Colonic mucosa (tissue), 4 donors: ENCODE results near the gene EMSY. TPM values are rescaled to one million over a fixed set of nuclear protein-coding genes. Genes with fewer than 3 reads are reported as not detected.
"Not testable (repeated sequence)": the region's sequence is repeated elsewhere in the genome, so short reads cannot be mapped to it uniquely, and the experiment has no call there.

Experiments
- DNase-seq: peaks from one replicate; pipeline ENCODE4 v3.0.0-alpha.2; 2020
- H3K27ac ChIP-seq: fragments of 200-600 bp; one replicate; pipeline ENCODE4 v1.8.0; 2021
- H3K27me3 ChIP-seq: fragments of 200-600 bp; one replicate; pipeline ENCODE4 v1.8.0; 2021
- H3K36me3 ChIP-seq: fragments of 200-600 bp; one replicate; pipeline ENCODE4 v1.8.0; 2021
- H3K4me1 ChIP-seq: fragments of 200-600 bp; one replicate; pipeline ENCODE4 v1.8.0; 2021; ENCODE audit warnings: mild to moderate bottlenecking
- H3K4me3 ChIP-seq: fragments of 200-600 bp; one replicate; pipeline ENCODE4 v1.8.0; 2021
- H3K9ac ChIP-seq, 2 donors: one replicate each; pipeline ENCODE4 v1.7.0; 2013; ENCODE audit warnings: control low read depth in 2 of 2, low read depth in 2 of 2, low read length in 2 of 2
- H3K9me3 ChIP-seq: fragments of 200-600 bp; one replicate; pipeline ENCODE4 v1.8.0; 2021
- intact Hi-C: fragments of 100-400 bp; cut with DNase I; formaldehyde crosslinking; loops from one replicate; pipeline ENCODE4 v1.14.1; 2022
- total RNA-seq, 2 donors: library from RNA; stranded (reverse); fragmentation: NEBNext Ultra II Directional in 1 of 2; extraction: Animal tissue kit (Norgen Biotek cat#: 25700) in 1 of 2; gene quantifications; one replicate each; pipeline ENCODE4 v1.2.1, GENCODE V29; 2021
- TF ChIP-seq, protein P1 (sequence below): fragments of 200-600 bp; IDR thresholded peaks from one replicate; pipeline ENCODE4 v1.8.0; 2022; ENCODE audit warnings: antibody characterized with exemption, mild to moderate bottlenecking
- donor health status: healthy.
- donor health status: DM: no; HTN: no; CAD: no.
- donor health status: DM: no; HTN: no; CAD: no.

Gene EMSY
- total RNA-seq, 2 donors from 2014 or later = 21.2 to 22.8 TPM

DNA sequence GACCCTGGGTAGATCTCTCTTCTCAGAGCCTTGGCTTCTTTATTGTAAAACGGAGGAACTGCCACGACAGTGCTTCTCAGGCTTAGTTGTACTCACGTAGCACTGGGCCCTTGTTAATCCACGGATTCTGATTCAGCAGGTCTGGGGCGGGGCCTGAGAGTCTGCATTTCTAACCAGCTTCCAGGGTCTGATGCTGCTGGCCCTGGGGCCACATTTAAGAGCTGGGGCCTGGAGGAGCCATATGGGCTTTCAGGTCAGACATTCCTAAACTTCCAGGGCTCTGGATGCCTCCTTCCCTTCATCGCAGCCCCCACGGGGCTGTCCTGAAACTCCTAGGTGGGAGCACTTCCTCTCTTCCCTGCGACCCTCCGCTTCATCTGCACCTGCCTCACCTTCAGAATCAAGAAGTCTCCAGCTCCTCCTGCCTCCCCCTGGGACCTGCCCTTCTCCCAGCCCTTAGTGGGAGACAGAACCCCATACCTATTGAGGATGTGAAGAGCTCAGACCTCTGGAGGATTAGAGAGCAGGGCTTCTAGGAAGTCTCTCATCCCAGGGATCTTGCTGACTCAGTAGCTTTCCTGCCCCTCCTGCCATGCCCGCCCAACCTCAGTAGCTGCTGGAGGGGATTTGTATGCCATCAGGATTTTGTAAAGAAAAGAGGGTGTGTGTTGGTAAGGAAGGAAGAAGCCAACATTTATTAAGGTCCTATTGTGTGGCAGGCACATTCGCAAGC is 133.3 kb downstream of the EMSY start:
- no peak overlapping the region for H3K9ac ChIP-seq
- intact Hi-C loops = no loop called here
- H3K36me3 ChIP-seq = no peaks in the 10 kb centered on the region
- no peaks in the 10 kb centered on the region for H3K9me3 ChIP-seq
- TF ChIP-seq, protein P1, sequence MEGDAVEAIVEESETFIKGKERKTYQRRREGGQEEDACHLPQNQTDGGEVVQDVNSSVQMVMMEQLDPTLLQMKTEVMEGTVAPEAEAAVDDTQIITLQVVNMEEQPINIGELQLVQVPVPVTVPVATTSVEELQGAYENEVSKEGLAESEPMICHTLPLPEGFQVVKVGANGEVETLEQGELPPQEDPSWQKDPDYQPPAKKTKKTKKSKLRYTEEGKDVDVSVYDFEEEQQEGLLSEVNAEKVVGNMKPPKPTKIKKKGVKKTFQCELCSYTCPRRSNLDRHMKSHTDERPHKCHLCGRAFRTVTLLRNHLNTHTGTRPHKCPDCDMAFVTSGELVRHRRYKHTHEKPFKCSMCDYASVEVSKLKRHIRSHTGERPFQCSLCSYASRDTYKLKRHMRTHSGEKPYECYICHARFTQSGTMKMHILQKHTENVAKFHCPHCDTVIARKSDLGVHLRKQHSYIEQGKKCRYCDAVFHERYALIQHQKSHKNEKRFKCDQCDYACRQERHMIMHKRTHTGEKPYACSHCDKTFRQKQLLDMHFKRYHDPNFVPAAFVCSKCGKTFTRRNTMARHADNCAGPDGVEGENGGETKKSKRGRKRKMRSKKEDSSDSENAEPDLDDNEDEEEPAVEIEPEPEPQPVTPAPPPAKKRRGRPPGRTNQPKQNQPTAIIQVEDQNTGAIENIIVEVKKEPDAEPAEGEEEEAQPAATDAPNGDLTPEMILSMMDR = no peak
- no peaks in the 10 kb centered on the region for H3K27me3 ChIP-seq
- H3K27ac ChIP-seq = no peak overlapping the region
- H3K4me3 ChIP-seq = no peak overlapping the region
- H3K4me1 ChIP-seq = no peaks in the 10 kb centered on the region
- DNase-seq = no peak

DNA sequence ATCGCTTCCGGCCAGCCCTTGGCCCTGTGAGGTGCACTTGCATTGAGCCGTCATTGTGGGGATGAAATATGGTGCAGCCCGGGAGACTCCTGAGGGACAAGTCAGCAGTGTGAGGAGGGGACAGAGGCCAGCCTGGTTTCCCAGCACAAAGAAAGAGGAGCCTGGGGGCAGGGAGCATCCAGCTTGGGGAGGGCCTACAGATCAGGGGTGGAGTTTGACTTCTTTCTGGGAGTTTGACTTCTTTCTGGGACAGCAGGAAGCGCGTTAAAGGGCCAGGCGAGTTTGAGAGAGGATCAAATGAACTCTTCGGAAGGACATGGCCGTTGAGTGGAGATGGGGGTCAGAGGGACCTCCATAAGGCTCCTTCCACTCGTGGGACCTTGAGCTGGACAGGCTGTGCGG is 133.8 kb downstream of the EMSY start:
- no peaks in the 10 kb centered on the region for H3K36me3 ChIP-seq
- no peak overlapping the region for H3K9ac ChIP-seq
- TF ChIP-seq, protein P1 = no peak
- DNase-seq = no peak
- no peaks in the 10 kb centered on the region for H3K27me3 ChIP-seq
- H3K4me1 ChIP-seq = no peaks in the 10 kb centered on the region
- no peak overlapping the region for H3K4me3 ChIP-seq
- H3K27ac ChIP-seq = no peak overlapping the region
- H3K9me3 ChIP-seq = no peaks in the 10 kb centered on the region
- intact Hi-C loops = no loop called here

DNA sequence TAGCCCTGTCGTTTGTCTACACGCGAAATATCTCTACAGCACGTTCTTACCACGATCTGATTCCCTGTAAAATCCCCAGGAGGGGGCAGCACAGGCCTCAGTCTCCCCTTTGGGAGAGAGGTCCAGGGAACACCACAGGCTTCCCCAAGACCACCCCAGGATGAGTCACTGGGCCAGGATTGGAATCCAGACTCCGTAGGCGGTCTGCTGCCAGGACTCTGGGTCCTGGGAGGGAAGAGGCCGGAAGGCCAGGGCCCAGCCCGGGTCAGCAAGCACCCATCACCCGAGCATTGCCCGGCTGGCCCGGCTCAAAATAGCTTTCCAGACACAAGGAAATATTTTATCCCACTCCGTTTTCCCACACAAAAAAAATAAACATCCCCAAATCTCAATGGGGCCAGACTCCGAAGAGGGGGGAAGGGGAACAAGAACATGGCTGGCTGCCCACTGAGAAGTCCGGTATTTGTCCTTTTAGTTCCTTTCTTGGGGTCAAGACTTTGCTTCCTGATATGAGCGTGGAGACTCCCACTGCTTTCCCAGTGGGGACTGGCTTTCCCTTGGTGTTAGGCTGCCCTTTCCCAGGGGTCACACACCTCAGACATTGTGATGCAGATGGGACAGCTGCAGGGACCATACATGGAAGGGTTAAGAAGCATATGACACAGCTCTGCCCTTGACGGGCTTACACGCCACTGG is 134.4 kb downstream of the EMSY start:
- Histone ChIP-seq H3K4me3 (no peak overlapping the region), H3K9me3 (no peaks in the 10 kb centered on the region), H3K4me1 (no peaks in the 10 kb centered on the region), H3K27ac (peak overlapping the region; percentile 37), H3K27me3 (no peaks in the 10 kb centered on the region), H3K36me3 (no peaks in the 10 kb centered on the region), H3K9ac (no peak overlapping the region)
- intact Hi-C loops = no loop called here
- no peak for DNase-seq
- TF ChIP-seq, protein P1 = no peak

DNA sequence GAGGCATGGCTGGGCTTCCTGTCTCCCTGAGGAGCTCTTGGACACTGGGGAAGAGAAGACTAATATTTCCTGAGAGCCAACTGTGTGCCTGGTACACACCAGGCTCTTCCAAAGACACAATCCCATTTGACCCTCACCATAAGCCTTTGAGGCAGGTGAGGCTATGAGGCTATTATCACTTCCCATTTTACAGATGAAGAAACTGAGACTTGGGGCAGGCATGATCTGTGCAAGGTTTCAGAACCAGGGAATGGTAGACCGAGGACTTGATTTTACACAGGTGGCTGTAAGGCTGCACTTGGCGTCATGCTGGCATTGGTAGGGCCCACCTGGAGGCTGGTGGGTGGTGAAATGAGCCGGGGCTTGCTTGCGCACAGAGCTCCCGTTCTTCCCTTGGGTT is 134.9 kb downstream of the EMSY start:
- H3K4me1 ChIP-seq = no peaks in the 10 kb centered on the region
- intact Hi-C loops = no loop called here
- H3K36me3 ChIP-seq = no peaks in the 10 kb centered on the region
- no peak for DNase-seq
- H3K27me3 ChIP-seq = no peaks in the 10 kb centered on the region
- H3K4me3 ChIP-seq = no peak overlapping the region
- no peak overlapping the region for H3K9ac ChIP-seq
- no peaks in the 10 kb centered on the region for H3K9me3 ChIP-seq
- H3K27ac ChIP-seq = peak overlapping the region; percentile 37
- TF ChIP-seq, protein P1 = no peak

DNA sequence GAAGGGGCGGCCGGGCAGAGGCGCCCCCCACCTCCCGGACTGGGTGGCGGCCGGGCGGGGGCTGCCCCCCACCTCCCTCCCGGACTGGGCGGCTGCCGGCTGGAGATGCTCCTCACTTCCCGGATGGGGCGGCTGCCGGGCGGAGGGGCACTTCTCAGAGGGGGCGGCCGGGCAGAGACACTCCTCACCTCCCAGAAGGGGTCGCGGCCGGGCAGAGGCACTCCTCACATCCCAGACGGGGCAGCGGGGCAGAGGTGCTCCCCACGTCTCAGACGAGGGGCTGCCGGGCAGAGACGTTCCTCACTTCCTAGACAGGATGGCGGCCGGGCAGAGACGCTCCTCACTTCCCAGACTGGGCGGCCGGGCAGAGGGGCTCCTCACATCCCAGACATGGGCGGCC is 137.7 kb downstream of the EMSY start:
- DNase-seq, H3K36me3 ChIP-seq, H3K9me3 ChIP-seq, H3K9ac ChIP-seq, H3K4me1 ChIP-seq, H3K27me3 ChIP-seq, H3K4me3 ChIP-seq, H3K27ac ChIP-seq, intact Hi-C loops: not testable (repeated sequence)
